Measurements from ENCODE around the gene CDH7. TPM values are rescaled to one million over a fixed set of nuclear protein-coding genes. Genes with fewer than 3 reads are reported as not detected.

CDH7 gene
- total RNA-seq, 4 donors from 2014 or later, result 0.04 TPM; not detected in 3

GRCh38 chr18:65762556-65762955 lies 11.7 kb downstream of the CDH7 start:
- H3K36me3 ChIP-seq, result no peaks in the 10 kb centered on the region
- H3K27me3 ChIP-seq, result no peaks in the 10 kb centered on the region
- H3K4me1 ChIP-seq, result no peaks in the 10 kb centered on the region
- no peak for TF ChIP-seq EP300 (IDR thresholded peaks at IDR 0.05)
- no peak for TF ChIP-seq POLR2A (IDR thresholded peaks at IDR 0.05)
- TF ChIP-seq CTCF (IDR thresholded peaks at IDR 0.05), result no peak
- no peak for TF ChIP-seq POLR2AphosphoS5 (IDR thresholded peaks at IDR 0.05)
- 54 to 73% methylated on average over 2 of the region's 2 CpGs for WGBS, 2 donors (ENCODE audit: low coverage in 1 of 2)
- H3K27ac ChIP-seq, result no peak overlapping the region
- no peaks in the 10 kb centered on the region for H3K9me3 ChIP-seq
- H3K4me3 ChIP-seq, result no peak overlapping the region
- no peak for ATAC-seq

GRCh38 chr18:65767406-65767805 lies 16.6 kb downstream of the CDH7 start:
- no peaks in the 10 kb centered on the region for H3K36me3 ChIP-seq
- WGBS, 2 donors (ENCODE audit: low coverage in 1 of 2), result 51 to 62% methylated on average over 2 of the region's 2 CpGs
- no peaks in the 10 kb centered on the region for H3K9me3 ChIP-seq
- H3K27ac ChIP-seq, result no peak overlapping the region
- no peak for ATAC-seq
- H3K27me3 ChIP-seq, result no peaks in the 10 kb centered on the region
- no peak for TF ChIP-seq CTCF (IDR thresholded peaks at IDR 0.05)
- no peak for TF ChIP-seq EP300 (IDR thresholded peaks at IDR 0.05)
- no peak for TF ChIP-seq POLR2AphosphoS5 (IDR thresholded peaks at IDR 0.05)
- TF ChIP-seq POLR2A (IDR thresholded peaks at IDR 0.05), result no peak
- no peaks in the 10 kb centered on the region for H3K4me1 ChIP-seq
- no peak overlapping the region for H3K4me3 ChIP-seq

DNA sequence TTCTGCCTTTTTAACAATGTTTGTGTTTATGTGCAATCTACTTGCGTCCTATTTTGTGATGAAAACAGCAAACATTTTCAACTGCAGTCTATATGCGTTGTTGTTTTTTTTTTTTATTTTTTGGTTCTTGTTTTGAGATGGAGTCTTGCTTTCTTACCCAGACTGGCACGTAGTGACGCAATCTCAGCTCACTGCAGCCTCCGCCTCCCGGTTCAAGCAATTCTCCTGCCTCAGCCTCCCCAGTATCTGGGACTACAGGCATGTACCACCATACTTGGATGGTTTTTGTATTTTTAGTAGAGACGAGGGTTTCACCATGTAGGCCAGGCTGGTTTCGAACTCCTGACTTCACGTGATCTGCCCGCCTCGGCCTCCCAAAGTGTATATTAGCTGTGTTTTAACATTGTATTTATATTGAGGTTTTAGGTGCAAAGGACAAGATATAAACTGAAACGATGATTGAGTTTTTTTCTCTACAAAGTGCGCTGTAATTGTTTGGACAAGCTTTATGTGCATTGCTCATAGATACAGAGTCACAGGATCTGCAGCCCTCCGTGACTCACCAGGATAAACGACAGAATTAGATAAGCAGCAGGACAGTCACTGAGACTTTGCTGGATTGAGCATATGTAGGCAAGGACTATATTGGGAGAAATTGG lies 17.4 kb downstream of the CDH7 start:
- no peak for ATAC-seq
- no peaks in the 10 kb centered on the region for H3K9me3 ChIP-seq
- H3K4me1 ChIP-seq, result no peaks in the 10 kb centered on the region

GRCh38 chr18:65769652-65770051 lies 18.8 kb downstream of the CDH7 start:
- H3K4me3 ChIP-seq, result no peak overlapping the region
- no peaks in the 10 kb centered on the region for H3K9me3 ChIP-seq
- no peaks in the 10 kb centered on the region for H3K36me3 ChIP-seq
- H3K27me3 ChIP-seq, result no peaks in the 10 kb centered on the region
- no peak for ATAC-seq
- no peak overlapping the region for H3K27ac ChIP-seq
- WGBS, 2 donors (ENCODE audit: low coverage in 1 of 2), result 59 to 69% methylated on average over 3 to 4 of the region's 4 CpGs
- H3K4me1 ChIP-seq, result no peaks in the 10 kb centered on the region
- TF ChIP-seq EP300 (IDR thresholded peaks at IDR 0.05), result no peak
- no peak for TF ChIP-seq CTCF (IDR thresholded peaks at IDR 0.05)
- no peak for TF ChIP-seq POLR2AphosphoS5 (IDR thresholded peaks at IDR 0.05)
- TF ChIP-seq POLR2A (IDR thresholded peaks at IDR 0.05), result no peak

More for the DNA sequence above, 17.4 kb downstream of the CDH7 start:
- Histone ChIP-seq H3K36me3 (no peaks in the 10 kb centered on the region), H3K27ac (no peak overlapping the region), H3K4me3 (no peak overlapping the region), H3K27me3 (no peaks in the 10 kb centered on the region)
- WGBS, 2 donors (ENCODE audit: low coverage in 1 of 2), result 62 to 88% methylated on average over 6 to 15 of the region's 15 CpGs
- TF ChIP-seq POLR2AphosphoS5 (IDR thresholded peaks at IDR 0.05) (no peak), CTCF (IDR thresholded peaks at IDR 0.05) (no peak), POLR2A (IDR thresholded peaks at IDR 0.05) (no peak), EP300 (IDR thresholded peaks at IDR 0.05) (no peak)

- 33 to 63% methylated on average over 1 to 2 of the region's 2 CpGs for WGBS, 2 donors (ENCODE audit: low coverage in 1 of 2)
- TF ChIP-seq POLR2AphosphoS5 (IDR thresholded peaks at IDR 0.05), result no peak
- TF ChIP-seq POLR2A (IDR thresholded peaks at IDR 0.05), result no peak
- TF ChIP-seq EP300 (IDR thresholded peaks at IDR 0.05), result no peak
- no peak for TF ChIP-seq CTCF (IDR thresholded peaks at IDR 0.05)
- H3K36me3 ChIP-seq, result no peaks in the 10 kb centered on the region
- no peak overlapping the region for H3K4me3 ChIP-seq
- H3K27me3 ChIP-seq, result no peaks in the 10 kb centered on the region
- no peaks in the 10 kb centered on the region for H3K4me1 ChIP-seq
- no peak for ATAC-seq
- no peak overlapping the region for H3K27ac ChIP-seq
- no peaks in the 10 kb centered on the region for H3K9me3 ChIP-seq
These were observed 35.7 kb downstream of the CDH7 start for GRCh38 chr18:65786474-65786873.

All from gastroesophageal sphincter (tissue), 4 donors.